SK-MEL-5 (cell line): ENCODE measurements around the gene FARP1. TPM values are rescaled to one million over a fixed set of nuclear protein-coding genes. Genes with fewer than 3 reads are reported as not detected.

Source experiments
- DNase-seq: peaks from one replicate; pipeline ENCODE4 v3.0.0-alpha.2; 2016; ENCODE audit warnings: low read depth, low spot score
- in situ Hi-C: cut with HindIII; loops from 2 replicates; pipeline ENCODE4 v1.10.0; 2016; ENCODE audit warnings: low sequenced_read_pairs, high pct_unique_total_duplicates, low pct_unique_long_range_greater_than_20kb
- total RNA-seq: library from RNA; depleted of rRNA; stranded (reverse); fragments of >200 nt; shearing (Covaris generic); gene quantifications from 2 replicates; pipeline ENCODE4 v1.2.3, GENCODE V29; 2014

FARP1 gene
- total RNA-seq, 1 experiment from 2014 or later, result 39.8 TPM

DNA sequence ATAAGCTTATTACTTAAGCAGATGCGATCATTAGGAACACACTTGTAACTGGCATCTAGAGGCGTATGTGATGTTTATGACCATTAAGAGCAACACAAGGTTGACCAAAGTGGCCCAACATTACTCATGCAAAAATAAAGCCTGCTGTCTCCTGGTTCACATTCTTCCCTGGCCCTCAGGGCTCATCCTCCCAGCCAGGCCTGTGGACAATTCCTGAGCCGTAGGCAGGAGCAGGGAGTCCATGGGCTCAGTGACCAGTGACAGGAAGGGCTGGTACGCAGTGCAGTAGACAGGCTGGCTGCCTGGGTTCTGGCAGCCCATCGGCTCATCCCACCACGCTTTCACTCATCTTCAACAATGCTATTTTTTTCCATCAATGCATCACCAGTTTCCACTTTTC, 328.0 kb downstream of the FARP1 start:
- no peak for DNase-seq
- in situ Hi-C loops, result no loop called here

DNA sequence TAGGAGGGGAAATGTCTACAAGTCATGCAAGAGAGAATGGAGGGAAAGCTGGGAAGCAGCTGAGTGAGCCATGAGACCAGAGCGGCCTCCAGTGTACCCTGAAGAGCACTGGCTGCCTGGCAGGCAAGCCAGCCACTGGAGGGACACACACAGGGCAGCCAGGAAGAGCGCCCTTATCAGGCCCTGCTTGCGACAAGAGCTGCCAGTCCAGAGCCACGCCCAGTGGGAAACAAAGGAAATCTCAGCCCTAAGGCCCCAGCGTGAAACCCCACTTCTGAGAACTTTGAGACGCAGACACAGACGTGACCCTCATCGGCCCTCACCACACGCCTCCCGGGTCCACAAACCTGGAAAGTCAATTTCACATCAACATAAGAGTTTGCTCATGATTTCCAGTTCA, 329.0 kb downstream of the FARP1 start:
- DNase-seq, result no peak
- in situ Hi-C loops, result no loop called here

DNA sequence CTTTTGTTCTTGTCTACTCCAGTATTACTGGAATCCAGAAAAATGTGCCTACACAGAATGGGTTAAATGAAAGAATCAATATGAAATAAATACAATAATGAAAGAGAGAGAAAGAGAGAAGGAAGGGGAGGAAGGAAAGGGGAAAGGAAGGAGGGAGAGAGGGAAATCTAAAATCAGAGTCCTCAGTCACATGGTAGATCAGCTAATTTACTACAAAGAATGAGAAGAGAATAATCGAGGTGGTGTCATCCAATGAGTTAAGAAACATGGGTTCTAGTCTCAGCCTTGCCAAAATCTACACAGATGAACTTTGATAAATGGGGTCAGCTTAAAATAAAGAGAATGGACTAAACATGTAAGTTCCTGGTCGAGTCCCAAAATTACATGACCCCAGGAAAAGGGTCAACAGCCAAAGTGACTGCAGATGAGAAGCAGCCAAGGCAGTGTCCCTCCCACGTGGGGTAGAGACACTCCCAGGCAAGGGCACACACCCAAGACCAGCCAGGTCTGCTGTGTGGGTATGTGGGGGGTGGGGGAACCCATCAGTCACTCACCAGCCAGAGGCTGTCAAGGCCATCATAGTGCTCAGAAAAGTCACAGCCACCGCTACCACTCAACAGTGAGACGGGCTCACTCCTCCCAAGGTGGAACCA, 330.4 kb downstream of the FARP1 start:
- no peak for DNase-seq
- in situ Hi-C loops, result no loop called here

DNA sequence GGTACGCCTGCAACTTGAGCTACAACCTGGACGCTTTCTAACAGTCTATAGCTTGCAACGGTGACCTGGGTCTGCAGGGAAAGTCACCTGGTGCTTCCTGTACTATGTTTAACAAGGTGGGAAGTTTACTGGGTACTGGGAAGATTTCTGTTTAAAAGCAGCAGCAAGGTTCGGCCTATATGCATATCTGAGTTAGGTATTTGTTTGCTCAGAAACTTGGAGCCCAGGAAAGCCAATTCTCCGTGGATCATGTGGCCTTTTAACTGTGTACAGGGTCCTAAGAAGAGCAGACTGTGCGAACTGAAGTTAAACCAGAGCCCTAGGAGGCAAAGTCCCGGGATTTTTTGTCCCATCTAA, 330.9 kb downstream of the FARP1 start:
- DNase-seq, result no peak
- in situ Hi-C loops, result no loop called here

DNA sequence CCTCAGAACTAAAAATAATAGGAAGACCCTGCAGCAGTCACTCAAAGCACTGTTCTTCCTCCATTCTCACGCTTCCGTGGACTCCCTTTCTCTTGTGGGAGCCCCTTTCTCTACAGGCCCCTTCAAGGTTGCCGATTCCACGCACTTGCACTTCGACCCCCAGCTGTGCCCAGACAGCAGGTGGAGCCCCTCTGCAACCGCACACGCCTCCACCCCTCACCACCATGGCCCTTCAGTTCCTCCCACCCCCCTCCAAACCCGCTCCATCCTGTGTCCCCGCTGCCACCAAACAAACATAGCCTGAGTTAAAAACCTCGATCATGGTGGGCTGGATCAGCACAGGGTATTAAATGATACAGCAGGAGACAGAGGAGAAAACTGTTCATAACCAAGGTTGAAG, 331.4 kb downstream of the FARP1 start:
- in situ Hi-C loops, result no loop called here
- DNase-seq, result no peak

DNA sequence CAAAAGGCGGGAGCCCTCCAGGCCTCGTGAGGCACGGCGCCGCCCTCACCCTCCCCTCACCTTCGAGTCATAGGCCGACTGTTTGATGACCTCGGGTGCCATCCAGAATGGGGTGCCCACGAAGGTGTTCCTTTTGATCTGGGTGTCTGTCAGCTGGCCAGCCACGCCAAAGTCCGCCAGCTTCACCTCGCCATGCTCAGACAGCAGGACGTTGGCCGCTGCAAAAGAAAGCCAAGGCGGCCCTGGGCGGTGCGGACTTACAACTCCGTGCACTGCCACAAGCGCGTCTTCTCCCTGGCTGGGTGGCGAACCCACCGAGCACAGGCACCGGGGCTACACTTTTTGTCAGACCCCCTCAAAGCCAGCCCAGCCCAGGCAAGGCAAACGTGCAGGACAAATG, 331.9 kb downstream of the FARP1 start:
- in situ Hi-C loops, result no loop called here
- no peak for DNase-seq

DNA sequence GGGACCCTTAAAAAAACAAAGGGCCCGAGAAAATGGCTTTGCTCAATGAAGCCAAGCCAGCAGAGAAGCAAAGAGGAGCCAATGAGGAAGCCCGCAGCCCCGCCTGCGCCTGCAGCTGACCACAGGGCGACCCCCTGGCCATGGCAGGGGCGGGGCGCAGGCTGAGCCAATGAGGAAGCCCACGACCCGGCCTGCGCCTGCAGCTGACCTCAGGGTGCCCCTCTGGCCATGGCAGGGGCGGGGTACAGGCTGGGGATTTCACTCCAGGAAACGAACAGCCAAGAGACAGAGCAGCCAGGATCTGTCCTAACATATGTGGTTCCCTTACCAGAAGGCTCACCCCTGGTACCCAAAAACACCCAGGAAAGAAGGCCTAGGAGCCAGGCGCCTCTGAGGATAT, 332.6 kb downstream of the FARP1 start:
- in situ Hi-C loops, result no loop called here
- DNase-seq, result no peak

DNA sequence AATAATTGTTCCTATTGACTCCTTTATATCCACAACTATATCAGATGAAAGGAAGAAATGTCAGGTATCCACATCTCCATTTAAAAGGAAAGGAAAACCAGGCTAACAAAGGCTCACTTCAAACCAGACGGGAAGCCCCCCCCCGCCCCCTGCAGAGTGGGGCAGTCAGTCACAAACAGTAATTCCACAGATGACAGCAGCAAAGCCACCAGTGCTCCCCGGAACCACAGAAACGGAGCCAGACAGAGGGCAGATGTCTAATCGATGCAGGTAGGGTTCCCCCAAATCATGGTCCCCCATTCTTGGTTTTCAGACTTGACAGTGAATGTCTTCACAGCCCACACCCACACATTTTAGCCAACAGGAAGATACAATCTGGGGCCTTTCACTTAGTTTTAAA, 333.2 kb downstream of the FARP1 start:
- DNase-seq, result peak; percentile 32
- in situ Hi-C loops, result no loop called here

DNA sequence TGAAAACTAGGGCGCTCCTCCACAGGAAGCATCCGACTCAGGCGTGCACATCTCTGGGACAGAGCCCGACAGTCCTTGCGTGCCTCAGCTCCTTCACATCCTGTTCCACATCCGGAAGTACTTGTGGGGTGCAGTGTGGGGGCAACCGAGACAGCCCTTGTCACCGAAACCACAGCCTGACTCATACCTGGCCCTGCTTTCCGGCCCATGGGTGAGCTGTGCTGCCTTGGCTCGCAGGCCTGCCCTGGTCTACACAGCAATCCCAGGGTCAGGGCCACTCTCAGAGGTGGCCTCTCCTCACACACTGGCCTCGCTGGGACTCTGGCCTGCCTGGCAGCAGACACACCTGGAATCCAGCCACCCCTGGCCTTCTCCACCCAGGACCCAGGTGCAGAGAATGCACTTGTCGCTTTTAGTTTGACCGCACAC, 333.7 kb downstream of the FARP1 start:
- DNase-seq, result no peak
- in situ Hi-C loops, result no loop called here

DNA sequence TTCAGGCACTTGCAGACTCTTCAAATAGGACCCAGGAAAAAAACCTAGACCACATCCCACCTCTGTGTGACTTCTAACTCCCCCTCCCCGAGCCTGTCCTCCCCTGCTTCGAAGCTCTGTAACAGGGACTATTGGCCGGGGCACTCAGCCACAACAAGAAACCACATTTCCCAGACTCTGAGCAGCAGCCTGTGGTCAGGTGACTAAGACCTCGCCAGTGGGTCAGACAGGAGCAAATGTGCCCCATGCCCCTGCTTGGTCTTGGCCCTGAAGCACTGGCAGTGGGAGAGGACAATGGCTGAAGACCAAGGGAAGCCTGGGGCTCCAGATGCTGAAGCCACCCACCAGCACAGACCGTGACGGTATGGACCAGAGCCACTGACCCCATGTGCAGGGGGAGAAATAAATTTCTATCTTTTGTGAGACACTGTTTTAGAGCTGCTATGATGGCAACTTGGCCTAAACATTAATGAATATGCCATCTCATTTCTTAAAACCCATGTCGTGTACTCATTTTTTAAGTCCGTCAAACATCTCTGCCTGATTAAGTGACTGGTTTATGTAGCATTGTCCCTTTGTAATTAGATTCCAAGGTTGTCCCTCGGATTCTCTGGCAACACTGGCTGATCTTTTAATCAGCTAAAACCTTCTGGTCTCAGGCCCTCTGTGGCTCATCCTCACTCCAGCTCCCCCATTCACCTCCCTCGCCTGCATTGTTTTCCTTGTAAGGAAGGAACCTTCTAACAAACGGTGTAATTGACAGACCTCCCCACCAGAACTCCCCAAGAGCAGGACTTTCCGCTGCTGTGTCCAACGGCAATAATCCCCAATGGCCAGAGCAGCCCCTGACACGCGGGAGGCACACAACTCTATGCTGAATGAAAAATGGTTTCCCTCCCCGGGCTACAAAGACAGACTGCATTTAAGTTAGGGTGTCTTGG, 335.6 kb downstream of the FARP1 start:
- no peak for DNase-seq
- in situ Hi-C loops, result no loop called here

DNA sequence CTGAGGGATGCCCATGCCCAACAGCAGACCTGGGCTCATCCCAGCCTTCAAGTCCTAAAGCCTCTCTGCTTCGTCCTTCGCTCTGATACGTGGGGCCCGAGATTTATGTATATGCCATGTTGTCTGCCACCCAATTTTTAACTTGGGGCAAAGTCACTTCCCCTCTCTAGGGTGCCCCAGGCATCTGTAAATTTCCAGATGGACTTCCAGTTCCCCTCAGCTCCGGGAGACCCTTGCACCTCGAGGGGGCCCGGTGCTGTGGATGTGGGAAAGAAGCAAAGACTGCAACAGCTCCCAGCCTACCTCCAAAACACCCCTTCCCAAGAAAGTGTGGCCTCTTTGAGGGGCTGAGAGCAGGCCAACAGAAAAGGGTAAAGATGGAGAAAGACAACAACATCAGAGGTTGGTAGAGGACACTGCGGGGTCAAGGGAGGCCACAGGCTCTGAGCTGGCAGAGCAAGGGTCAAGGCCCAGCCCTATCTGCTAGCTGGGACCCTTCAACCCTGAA, 336.7 kb downstream of the FARP1 start:
- in situ Hi-C loops, result no loop called here
- DNase-seq, result no peak

DNA sequence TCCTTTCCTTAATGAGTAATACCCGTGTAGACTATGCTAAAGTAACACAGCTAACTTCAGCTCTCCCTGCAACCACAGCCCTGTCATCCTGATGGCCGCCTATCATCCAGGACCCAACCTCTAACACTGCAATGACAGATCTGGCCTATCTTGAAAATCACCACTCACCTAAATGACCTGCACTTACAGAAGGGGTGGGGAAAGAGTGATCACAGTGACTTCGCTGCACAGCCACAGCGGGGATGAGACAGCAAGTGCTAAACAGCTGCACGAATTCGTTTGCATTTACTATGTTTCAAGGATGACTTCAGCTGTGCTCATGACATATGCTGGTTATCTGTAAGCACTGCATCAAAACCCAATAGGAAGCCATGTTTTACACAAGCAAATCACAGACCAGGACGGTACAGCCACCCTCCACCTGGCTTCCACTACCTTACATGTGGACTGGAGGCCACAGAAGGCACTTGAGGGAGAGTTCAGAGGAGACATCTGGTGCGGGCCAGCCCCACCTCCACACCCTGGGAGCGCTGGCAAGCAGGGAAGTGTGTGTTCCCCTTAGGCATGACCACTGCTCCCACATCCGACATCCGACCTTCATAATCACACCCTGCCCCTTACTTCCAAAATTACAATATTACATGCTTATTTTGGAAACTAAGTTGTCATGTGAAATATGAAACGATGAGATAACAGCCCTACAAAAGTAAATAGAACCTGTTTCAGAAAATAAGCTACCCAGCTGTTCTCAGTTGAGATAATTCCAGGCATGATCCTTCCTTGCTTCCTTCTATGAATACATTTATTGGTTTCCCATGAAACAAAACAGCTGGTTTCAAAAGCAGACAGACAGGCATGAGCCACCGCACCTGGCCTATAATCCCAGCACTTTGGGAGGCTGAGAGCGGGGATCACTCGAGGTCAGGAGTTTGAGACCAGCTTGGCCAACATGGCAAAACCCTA, 338.3 kb downstream of the FARP1 start:
- DNase-seq, result no peak
- in situ Hi-C loops, result no loop called here

DNA sequence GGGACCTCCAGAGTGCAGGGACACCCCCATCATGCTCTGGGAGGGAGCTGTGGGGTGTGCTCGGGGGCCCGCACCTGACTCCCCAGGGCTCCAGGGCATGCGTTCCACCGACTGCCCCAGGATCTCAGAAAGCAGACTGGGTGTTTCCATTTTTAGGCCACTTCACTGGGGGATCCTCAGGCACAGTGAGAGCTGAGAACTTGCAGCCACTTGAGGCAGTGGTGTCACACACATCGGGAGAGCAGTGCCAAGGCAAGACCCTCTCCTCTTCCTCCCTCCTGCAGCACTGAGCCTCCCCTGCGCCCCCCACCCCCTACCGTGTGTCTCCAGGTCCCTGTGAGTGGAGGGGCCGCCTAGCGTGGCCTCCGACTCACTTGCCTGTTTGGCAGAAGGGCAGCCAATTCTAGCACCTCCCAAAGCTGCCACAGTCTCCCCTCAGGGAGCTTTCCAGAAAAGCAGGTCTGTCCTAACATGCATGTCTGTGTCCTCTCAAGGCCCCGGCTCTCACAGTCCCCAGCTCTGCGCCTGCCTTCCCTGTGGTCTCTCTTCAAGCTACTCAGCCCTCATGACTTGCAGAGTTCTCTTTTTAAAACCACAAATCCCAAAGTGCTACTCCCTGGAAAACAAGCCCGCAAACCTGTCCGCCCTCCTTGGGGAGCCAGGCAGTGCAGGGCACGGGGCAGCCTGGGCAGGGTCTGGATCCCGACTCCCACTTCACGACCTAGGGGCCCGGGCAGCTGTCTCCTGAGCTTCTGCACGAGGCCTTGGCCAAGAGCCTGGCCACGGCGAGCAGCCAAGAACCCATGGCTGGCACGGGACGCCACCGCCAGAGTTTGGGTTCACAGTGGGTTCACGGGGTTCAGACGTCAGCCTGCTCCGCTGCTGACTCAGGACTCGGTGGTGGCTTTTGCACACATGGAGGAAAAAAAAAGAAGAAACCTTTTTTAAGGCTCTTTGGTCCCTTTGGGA, 339.9 kb downstream of the FARP1 start:
- in situ Hi-C loops, result no loop called here
- DNase-seq, result peak; percentile 38

DNA sequence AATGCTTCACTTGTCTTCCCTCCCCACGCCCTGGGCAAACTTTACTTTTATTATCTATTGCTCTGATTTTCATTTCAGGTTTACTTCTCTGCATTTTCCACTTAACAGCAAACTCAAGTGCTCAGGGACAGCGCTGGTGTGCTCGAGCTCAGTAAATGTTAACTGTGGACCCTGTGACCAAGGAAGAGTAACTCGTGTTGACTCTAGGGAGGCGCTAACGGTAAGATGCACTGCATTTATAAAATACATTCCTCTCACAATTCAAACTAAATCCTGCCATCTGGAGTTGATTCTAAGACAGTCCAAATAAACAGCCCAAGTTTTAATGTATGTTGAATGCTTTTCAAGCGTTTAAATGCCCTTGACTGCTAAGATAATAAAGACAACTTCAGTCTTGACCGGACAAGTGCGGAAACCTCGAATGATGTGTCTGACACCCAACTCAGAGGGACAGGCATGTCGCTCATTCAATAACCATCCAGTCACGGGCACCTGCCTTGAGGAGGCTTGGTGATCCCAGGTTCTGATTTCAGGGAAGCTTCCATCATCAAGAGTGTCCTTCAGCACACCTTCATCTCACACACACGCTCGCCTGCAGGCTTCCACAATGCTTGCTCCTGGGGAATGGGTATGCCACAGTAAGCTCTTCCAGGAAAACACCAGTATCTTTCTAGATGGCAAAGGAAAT, 340.9 kb downstream of the FARP1 start:
- in situ Hi-C loops, result no loop called here
- no peak for DNase-seq

DNA sequence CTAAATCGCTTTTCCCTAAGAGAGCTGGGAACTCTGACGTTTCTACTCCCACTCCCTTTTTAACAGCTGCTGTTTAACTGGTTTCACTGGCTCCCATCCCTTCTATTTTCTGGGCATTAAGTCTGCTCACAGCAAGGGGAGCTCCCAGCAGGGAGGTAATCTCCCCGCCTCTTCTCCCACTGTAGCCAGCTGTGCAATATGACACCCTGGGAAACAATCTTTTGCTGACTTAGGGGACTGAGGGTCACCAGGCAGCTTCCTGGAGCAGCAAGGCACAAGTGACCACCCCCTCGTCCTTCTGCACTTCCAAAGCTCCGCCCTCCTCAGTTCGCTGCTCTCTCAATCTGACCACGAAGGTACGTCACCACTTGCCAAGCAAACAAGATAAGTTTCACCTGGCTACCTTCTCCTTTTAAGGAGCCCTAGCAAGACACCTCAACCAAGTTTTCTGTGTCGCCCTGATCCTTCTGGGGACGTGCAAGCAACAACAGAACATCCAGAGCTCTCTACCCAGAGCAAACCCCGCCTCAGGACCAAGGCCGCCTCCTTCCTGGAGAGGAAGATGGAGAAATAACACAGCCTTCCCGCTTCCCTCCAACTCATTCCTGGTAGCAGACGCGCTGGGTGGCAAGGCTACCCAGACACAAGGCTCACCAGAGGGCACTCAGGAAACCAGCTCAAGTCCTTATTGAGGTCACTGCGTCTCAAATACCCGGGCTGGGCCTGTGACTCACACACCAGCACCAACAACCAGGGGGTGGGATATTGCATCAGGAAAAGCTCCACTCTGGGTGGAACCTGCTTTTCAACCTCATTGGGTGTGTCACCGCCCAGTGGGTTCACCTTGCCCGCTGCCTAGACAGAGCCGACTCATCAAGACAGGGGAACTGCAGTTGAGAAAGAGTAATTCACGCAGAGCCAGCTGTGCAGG, 341.7 kb downstream of the FARP1 start:
- no peak for DNase-seq
- in situ Hi-C loops, result no loop called here
